Glomerular visceral epithelial cell (primary cell): ENCODE results near the gene TSR3.

Experiments
- DNase-seq: peaks from one replicate; pipeline ENCODE4 v3.0.0-alpha.2; 2016; ENCODE audit errors: extremely low spot score

TSR3 gene

GRCh38 chr16:1354815-1355540 lies 3.3 kb upstream of the TSR3 start:
- no peak for DNase-seq

DNA sequence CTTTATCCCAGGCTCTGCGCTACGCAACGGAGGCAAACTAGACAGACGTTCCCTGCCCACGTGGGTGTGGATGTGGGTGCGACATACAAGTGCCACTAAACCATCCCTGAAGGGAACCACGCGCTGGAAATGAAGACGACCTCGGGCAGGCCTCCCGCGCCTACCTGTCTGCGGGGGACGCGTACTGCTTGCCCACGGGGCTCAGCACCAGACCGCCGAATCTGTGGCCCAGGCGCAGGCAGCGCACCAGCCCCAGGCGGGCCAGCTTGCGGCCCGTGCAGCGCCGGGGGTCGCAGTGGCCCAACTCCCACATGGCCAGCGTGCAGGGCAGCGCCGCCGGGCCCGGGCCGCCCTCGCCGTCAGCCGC lies 480 bp downstream of the TSR3 start:
- DNase-seq, result no peak

- DNase-seq, result no peak
Observed at GRCh38 chr16:1350691-1351090, 987 bp downstream of the TSR3 start.

DNA sequence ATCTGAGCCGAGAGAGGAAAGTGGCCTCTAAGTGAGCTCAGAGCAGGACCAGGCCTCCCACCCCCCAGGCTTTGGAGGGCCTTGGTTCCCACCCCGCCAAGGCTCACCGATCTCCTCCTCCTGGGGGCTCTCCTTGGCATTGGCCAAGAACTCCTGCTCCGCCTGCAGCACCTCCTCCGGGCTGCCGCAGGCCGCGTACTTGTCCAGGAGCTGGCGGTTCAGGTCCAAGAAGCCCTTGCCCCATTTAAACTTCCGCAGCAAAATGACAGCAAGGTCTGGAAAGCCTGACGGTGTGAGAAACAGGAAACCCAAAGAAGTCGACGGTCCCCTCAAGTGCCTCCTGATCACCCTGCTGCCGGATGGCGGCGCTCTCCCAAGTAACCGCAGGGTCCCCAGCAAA lies 1.7 kb downstream of the TSR3 start:
- DNase-seq, result no peak

DNA sequence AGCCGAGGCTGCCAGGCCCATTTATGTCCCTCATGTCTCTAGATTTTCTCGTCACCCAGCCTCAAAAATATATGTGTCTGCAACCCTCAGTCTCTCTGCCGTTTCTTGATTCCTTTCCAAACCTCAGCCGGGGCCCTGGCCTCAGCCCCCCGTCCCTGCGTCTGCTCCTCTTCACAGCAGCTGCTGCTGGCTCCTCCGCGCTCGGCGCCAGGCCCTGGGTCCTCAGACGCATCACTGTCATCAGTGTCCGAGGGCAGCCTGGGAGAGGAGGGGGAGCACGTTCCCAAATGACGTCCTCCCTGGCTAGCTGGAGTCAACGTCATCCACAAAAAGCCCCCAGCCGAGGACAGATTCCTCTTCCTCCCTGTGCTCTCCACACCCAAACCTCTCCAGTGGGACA lies 2.3 kb downstream of the TSR3 start:
- no peak for DNase-seq

DNA sequence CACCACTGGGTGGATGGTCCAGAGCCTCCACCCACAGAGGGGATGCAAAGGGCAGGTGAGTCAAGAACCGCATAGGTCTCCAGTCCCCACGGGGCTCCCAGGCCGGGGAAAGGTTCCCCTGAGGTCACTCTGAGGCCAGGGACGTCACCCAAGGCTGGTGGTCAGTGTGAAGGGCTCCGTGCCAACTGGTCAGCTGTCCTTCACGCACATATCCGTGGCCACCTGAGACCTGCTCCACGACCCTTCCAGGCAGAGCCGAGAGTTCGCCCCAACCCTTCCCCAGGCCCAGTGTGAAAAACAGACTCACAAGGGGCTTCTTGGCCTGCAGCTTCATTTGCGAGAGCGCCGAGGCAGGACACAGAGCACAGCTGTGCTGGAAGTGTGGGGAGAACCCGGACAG lies 2.8 kb downstream of the TSR3 start:
- no peak for DNase-seq

DNA sequence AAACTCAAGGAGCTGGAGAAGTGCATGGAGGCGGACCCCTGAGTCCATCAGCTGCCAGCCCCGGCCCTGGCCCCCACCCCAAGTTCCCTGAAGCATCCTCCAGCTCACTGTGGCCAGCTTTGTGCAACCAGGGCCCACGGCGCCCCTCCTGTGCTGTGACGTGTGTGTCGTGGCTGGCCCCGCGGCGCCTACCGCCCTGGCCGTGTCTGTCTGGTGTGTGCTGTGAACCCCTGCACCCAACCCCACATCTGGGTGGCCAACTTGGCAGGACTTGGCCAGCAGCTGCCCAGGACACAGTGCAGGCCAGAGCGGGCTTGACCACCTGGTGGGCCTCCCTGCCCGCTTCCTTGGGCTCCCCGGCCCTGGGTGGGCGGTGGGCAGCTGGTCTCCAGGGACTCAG lies 3.2 kb downstream of the TSR3 start:
- DNase-seq, result no peak

DNA sequence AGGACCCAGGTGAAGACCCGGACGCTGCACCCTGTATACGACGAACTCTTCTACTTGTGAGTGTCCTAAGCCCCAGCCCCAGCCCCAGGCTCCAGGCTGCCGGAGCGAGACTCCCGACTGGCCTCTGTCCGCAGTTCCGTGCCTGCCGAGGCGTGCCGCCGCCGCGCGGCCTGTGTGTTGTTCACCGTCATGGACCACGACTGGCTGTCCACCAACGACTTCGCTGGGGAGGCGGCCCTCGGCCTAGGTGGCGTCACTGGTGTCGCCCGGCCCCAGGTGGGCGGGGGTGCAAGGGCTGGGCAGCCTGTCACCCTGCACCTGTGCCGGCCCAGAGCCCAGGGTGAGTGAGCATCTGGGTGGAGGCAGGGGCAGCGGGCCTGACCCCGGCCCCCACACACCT lies 3.7 kb downstream of the TSR3 start:
- DNase-seq, result no peak

- no peak for DNase-seq
Observed at GRCh38 chr16:1347286-1347855, 4.3 kb downstream of the TSR3 start.

DNA sequence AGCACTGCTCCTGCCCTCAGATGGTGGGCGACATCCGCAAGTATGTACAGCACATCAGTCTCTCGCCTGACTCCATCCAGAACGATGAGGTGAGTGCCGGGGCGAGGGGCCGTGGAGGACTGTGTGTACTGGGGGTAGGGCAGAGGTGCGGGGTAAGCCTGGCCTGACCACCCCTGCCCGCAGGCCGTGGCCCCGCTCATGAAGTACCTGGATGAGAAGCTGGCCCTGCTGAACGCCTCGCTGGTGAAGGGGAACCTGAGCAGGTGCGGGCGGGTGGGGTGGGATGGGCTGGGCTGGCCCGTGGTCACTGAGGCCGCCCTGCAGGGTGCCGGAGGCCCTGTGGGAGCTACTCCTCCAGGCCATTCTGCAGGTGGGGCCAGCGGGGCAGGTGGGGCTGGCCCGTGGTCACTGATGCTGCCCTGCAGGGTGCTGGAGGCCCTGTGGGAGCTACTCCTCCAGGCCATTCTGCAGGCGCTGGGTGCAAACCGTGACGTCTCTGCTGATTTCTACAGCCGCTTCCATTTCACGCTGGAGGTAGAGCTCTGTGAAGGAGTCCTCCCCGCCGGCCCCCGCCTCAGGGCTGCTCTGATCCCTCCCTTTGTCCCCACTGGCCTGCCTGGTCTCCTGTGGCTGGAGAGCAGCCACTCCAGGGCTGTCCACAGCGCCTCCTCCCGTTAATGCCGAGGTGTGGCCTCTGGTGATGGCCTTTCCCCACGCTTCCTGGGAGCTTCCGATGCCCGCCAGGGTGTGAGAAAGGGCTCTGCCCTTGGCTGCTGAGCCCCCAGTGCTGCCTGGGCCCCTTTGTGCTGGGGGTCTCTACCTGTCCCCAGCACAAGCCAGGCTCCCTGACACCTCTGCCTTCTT lies 5.0 kb downstream of the TSR3 start:
- no peak for DNase-seq

- DNase-seq, result no peak
Observed at GRCh38 chr16:1345651-1346421, 5.8 kb downstream of the TSR3 start.

DNA sequence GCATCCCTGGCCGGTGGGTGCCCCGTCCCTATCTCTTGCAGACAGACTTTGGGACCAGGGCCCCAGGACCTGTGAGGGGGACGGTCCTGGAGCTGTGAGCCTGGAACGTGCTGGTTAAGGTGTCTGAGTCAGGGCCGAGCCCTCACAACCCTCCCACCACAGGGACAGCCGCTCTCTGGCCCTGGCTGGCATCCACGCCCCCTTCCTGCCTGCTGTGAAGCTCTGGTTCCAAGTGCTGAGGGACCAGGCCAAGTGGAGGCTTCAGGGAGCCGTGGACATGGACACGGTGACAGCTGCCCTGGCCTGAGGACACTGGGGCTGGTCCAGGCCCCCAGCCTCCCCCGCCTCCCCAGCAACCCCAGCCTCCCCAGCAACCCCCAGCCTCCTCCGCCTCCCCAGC lies 6.6 kb downstream of the TSR3 start:
- no peak for DNase-seq

GRCh38 chr16:1344499-1344898 lies 7.2 kb downstream of the TSR3 start:
- DNase-seq, result no peak

DNA sequence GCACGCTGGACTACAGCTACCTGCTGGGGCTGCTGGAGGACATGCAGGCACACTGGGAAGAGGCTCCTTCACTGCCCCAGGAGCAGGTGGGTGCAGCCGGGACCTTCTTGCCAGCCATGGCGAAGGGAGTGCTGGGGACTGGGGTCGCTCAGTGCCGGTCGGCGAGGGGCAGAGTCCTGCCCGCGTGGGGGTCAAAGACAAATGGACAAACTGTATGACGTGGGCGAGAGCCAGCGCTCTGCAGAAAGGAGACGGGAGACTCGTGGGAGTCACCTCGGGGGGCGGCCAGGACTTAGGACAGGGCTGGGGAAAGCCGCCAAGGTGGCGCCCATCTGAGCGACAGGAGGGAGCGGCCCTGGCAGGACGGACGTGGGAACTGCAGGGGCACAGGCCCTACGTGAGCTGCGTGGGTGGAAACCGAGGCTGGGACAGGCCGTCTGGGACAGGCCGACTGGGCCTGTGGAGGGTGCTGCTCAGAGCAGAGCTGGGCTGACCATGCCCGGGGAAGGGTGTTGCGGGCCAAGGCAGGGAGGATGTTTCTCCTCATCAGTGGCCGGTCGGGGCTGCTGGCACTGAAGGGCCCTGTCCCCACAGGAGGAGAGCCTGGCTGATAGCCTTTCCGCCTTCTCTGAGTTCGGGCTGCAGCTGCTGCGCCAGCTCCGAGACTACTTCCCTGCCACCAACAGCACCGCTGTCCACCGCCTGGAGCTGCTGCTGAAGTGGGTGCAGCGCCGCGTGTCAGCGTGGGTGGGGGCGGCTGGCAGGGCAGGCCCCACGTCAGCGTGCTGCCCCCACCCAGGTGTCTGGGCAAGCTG lies 8.0 kb downstream of the TSR3 start:
- no peak for DNase-seq

GRCh38 chr16:1342526-1343427 lies 8.9 kb downstream of the TSR3 start:
- DNase-seq, result peak; percentile 98

GRCh38 chr16:1341495-1342420 lies 9.9 kb downstream of the TSR3 start:
- no peak for DNase-seq

DNA sequence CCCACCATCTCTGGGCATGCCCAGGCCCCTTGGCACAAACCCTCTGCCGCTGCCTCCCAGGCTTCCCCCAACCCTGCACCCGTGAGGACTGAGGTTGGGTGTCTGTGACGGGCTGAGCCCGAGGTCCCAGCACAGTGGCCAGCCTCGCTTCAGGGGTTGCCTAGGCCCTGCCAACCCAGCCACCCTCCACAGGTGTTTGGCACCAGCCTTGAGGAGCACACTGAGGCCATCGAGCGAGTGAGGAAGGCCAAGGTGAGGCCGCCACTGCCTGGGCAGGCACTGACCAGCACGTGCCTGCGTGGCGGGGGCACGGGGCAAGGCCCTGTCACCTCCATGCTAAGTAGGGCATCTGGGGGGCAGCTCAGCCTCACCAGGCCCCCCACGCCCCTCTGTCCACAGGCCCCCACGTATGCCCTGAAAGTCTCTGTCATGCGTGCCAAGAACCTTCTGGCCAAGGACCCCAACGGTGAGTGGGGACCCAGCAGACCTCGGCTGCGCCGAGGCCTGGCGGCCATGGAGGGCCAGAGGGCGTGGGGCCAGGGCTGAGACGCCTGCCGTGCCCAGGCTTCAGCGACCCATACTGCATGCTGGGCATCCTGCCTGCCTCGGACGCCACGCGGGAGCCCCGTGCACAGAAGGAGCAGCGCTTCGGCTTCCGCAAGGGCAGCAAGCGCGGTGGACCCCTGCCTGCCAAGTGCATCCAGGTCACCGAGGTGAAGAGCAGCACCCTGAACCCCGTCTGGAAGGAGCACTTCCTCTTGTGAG lies 10.8 kb downstream of the TSR3 start:
- no peak for DNase-seq

- no peak for DNase-seq
Observed at GRCh38 chr16:1338855-1339675, 12.6 kb downstream of the TSR3 start.
